OCI-LY3 (cell line): ENCODE data around the gene ZNF618.
A peak's percentile ranks its signal among the peaks of the same experiment; 100 is the strongest.

Experiments
- H2AFZ ChIP-seq: fragments of 200-600, 300-600 bp; shearing (Covaris generic); 2 replicates; pipeline ENCODE4 v1.6.0; 2014; ENCODE audit warnings: antibody characterized with exemption, low read depth, low read length
- H3K27ac ChIP-seq: fragments of 200-600, 300-600 bp; sonication (generic); 2 replicates; pipeline ENCODE4 v1.5.1; 2014; ENCODE audit warnings: mild to moderate bottlenecking, low read length, moderate library complexity, mixed read lengths
- H3K27me3 ChIP-seq: fragments of 200-600, 300-600 bp; sonication (generic); 2 replicates; pipeline ENCODE4 v1.6.1; 2014; ENCODE audit warnings: low read depth, low read length, mixed read lengths
- H3K36me3 ChIP-seq: fragments of 200-600, 300-600 bp; sonication (generic); replicated peaks from 2 replicates; pipeline ENCODE3; 2014; ENCODE audit warnings: low read depth, low read length, mixed read lengths
- H3K4me1 ChIP-seq: fragments of 300-600, 200-600 bp; sonication (generic); 2 replicates; pipeline ENCODE4 v1.6.1; 2014; ENCODE audit warnings: low read length, mixed read lengths
- H3K4me2 ChIP-seq: fragments of 200-600, 300-600 bp; sonication (generic); 2 replicates; pipeline ENCODE4 v1.6.1; 2014; ENCODE audit warnings: low read length, mixed read lengths
- H3K4me3 ChIP-seq: fragments of 300-600, 200-600 bp; sonication (generic); 2 replicates; pipeline ENCODE4 v1.5.1; 2014; ENCODE audit warnings: antibody characterized with exemption, mild to moderate bottlenecking, low read length, moderate library complexity
- H3K79me2 ChIP-seq: fragments of 300-600, 200-600 bp; shearing (Covaris generic); 2 replicates; pipeline ENCODE4 v1.6.1; 2014; ENCODE audit warnings: mild to moderate bottlenecking, low read length, mixed read lengths
- H3K9ac ChIP-seq: fragments of 300-600, 200-600 bp; shearing (Covaris generic); 2 replicates; pipeline ENCODE4 v1.6.0; 2014; ENCODE audit warnings: mild to moderate bottlenecking, low read length, moderate library complexity
- H3K9me3 ChIP-seq: fragments of 200-600, 300-600 bp; shearing (Covaris generic); 2 replicates; pipeline ENCODE4 v1.6.1; 2014; ENCODE audit warnings: low read length, mixed read lengths; ENCODE audit not compliant: insufficient read depth
- H4K20me1 ChIP-seq: fragments of 200-600, 300-600 bp; sonication (generic); 2 replicates; pipeline ENCODE4 v1.6.1; 2016; ENCODE audit warnings: low read length, mixed read lengths; ENCODE audit not compliant: insufficient read depth
- EZH2phosphoT487 ChIP-seq: fragments of 200-600 bp; shearing (Covaris generic); IDR thresholded peaks from 2 replicates; pipeline ENCODE4 v1.6.1; 2018; ENCODE audit warnings: antibody characterized with exemption, mixed run types, low read depth
- TF ChIP-seq, protein P1 (sequence below): fragments of 200-600, 300-600 bp; sonication (generic); IDR thresholded peaks from 2 replicates; pipeline ENCODE4 v1.5.1; 2014; ENCODE audit warnings: antibody characterized with exemption, low read length, low read depth

The ZNF618 gene

DNA sequence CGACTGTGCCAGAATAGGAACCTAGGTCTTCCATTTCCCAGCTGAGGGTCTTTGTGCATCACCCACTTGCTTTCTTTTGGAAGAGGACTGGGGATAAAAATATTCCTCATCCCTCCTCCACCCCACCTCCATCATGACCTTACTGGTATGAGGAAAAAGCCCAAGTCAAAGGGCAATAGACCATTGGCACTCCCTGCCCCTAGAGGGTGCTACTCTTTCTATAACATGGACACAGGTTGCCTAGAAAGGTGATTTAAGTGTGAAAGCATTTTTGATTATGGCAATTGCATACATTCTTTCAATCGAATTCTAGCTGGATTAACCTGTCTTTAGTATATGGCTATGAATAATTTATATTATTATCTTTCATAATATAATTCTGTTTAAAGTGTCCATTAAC is 22.8 kb upstream of the ZNF618 start:
- H3K36me3 ChIP-seq, result peaks cover 13% of the 10 kb centered on the region
- H3K9me3 ChIP-seq, result peaks cover 15% of the 10 kb centered on the region
- H3K9ac ChIP-seq, result no peak overlapping the region
- H3K27ac ChIP-seq, result no peak overlapping the region
- H2AFZ ChIP-seq, result no peak overlapping the region
- peaks cover 20% of the 10 kb centered on the region for H3K4me1 ChIP-seq
- H3K4me3 ChIP-seq, result no peak overlapping the region
- TF ChIP-seq EZH2phosphoT487, result no peak
- TF ChIP-seq, protein P1, sequence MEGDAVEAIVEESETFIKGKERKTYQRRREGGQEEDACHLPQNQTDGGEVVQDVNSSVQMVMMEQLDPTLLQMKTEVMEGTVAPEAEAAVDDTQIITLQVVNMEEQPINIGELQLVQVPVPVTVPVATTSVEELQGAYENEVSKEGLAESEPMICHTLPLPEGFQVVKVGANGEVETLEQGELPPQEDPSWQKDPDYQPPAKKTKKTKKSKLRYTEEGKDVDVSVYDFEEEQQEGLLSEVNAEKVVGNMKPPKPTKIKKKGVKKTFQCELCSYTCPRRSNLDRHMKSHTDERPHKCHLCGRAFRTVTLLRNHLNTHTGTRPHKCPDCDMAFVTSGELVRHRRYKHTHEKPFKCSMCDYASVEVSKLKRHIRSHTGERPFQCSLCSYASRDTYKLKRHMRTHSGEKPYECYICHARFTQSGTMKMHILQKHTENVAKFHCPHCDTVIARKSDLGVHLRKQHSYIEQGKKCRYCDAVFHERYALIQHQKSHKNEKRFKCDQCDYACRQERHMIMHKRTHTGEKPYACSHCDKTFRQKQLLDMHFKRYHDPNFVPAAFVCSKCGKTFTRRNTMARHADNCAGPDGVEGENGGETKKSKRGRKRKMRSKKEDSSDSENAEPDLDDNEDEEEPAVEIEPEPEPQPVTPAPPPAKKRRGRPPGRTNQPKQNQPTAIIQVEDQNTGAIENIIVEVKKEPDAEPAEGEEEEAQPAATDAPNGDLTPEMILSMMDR, result peak; percentile 36
- H3K79me2 ChIP-seq, result no peaks in the 10 kb centered on the region
- H4K20me1 ChIP-seq, result no peaks in the 10 kb centered on the region
- no peak overlapping the region for H3K4me2 ChIP-seq
- no peaks in the 10 kb centered on the region for H3K27me3 ChIP-seq

DNA sequence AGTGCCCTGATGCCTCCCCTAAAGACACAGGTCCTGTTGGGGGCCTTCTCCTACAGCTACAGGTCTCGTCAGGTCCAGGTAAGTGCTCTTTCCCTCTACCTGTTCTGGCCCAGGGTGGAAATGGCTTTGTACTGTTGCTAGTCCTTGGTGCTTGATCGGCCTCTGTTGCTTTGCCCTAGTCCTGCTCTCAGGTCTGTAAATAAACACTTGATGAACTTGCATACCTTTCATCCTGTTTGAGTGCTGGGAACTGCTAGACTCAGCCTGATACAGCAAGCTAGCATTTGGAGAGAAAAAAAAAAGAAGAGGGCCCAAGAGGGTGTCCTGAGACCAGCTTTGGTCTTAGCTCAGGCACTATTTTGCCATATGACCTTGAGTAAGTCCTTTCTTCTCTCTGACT is 21.8 kb upstream of the ZNF618 start:
- Histone ChIP-seq H3K9ac (no peak overlapping the region), H3K27me3 (no peaks in the 10 kb centered on the region), H3K79me2 (no peaks in the 10 kb centered on the region), H3K36me3 (peaks cover 13% of the 10 kb centered on the region), H2AFZ (no peak overlapping the region; the same call in 1 of the 2 replicates), H3K4me1 (peaks cover 26% of the 10 kb centered on the region), H3K9me3 (peaks cover 15% of the 10 kb centered on the region), H4K20me1 (no peaks in the 10 kb centered on the region), H3K4me3 (no peak overlapping the region), H3K4me2 (no peak overlapping the region), H3K27ac (no peak overlapping the region)
- TF ChIP-seq EZH2phosphoT487, result no peak
- TF ChIP-seq, protein P1, result no peak

DNA sequence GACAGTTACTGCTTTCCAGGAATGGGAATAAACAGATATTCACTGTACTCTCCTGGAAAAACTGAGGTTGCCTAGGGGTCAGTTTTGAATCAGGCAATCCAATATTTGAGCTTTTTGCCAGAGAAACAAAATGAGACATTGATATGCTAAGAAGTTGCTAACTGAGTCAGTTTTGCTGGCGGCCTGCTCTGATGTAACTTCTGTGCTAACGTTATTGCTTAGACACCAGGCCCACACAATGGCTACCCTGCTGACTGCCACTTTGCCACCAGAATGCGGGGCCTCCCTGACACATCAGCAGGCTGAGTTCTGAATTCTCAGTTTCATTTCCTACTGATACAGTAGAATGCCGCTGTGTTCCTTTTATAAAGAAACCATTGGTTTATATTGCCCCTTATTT is 18.2 kb upstream of the ZNF618 start:
- H2AFZ ChIP-seq, result peak overlapping the region; percentile 17
- no peaks in the 10 kb centered on the region for H4K20me1 ChIP-seq
- H3K4me2 ChIP-seq, result peak overlapping the region; percentile 57

DNA sequence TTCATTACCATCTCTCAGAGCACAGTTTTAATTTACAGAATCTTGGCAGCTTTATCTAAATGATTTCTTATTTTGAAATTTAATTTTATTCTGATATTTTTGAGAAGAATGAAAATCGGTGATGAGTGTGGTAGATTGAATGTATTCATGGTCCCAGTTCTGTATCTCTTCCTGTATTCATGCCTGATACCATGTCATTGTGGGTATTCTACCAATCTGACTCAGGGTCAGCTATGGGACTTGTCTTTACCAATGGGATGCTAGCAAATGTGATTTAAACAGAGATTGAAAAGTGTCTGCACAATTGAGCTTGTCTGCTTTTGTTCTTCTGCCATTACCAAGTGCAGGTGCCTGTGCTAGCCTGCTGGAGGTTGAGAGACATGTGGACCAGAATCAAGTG is 17.8 kb upstream of the ZNF618 start:
- no peaks in the 10 kb centered on the region for H3K79me2 ChIP-seq
- TF ChIP-seq EZH2phosphoT487, result no peak
- TF ChIP-seq, protein P1, result no peak
- H3K9ac ChIP-seq, result no peak overlapping the region
- H3K4me1 ChIP-seq, result peaks cover 19% of the 10 kb centered on the region
- H4K20me1 ChIP-seq, result no peaks in the 10 kb centered on the region
- H3K27ac ChIP-seq, result peak overlapping the region; percentile 37; the same call in 1 of the 2 replicates
- 0 out of 2 replicates have a peak, but pooled peaks cover 1% of the 10 kb centered on the region for H3K9me3 ChIP-seq
- no peaks in the 10 kb centered on the region for H3K36me3 ChIP-seq
- peak overlapping the region; percentile 57 for H3K4me2 ChIP-seq
- H3K27me3 ChIP-seq, result no peaks in the 10 kb centered on the region; the same call in 1 of the 2 replicates
- H3K4me3 ChIP-seq, result no peak overlapping the region
- H2AFZ ChIP-seq, result peak overlapping the region; percentile 17; the same call in 1 of the 2 replicates

More for the DNA sequence above, 18.2 kb upstream of the ZNF618 start:
- H3K9me3 ChIP-seq, result 0 out of 2 replicates have a peak, but pooled peaks cover 2% of the 10 kb centered on the region
- peaks cover 19% of the 10 kb centered on the region for H3K4me1 ChIP-seq
- no peak for TF ChIP-seq EZH2phosphoT487
- TF ChIP-seq, protein P1, result no peak
- no peak overlapping the region for H3K4me3 ChIP-seq
- no peaks in the 10 kb centered on the region for H3K79me2 ChIP-seq
- H3K9ac ChIP-seq, result no peak overlapping the region; the same call in 1 of the 2 replicates
- peak overlapping the region; percentile 37; the same call in 1 of the 2 replicates for H3K27ac ChIP-seq
- no peaks in the 10 kb centered on the region; the same call in 1 of the 2 replicates for H3K27me3 ChIP-seq
- no peaks in the 10 kb centered on the region for H3K36me3 ChIP-seq
